ENCODE data around the gene ATP6V0D1.

DNA sequence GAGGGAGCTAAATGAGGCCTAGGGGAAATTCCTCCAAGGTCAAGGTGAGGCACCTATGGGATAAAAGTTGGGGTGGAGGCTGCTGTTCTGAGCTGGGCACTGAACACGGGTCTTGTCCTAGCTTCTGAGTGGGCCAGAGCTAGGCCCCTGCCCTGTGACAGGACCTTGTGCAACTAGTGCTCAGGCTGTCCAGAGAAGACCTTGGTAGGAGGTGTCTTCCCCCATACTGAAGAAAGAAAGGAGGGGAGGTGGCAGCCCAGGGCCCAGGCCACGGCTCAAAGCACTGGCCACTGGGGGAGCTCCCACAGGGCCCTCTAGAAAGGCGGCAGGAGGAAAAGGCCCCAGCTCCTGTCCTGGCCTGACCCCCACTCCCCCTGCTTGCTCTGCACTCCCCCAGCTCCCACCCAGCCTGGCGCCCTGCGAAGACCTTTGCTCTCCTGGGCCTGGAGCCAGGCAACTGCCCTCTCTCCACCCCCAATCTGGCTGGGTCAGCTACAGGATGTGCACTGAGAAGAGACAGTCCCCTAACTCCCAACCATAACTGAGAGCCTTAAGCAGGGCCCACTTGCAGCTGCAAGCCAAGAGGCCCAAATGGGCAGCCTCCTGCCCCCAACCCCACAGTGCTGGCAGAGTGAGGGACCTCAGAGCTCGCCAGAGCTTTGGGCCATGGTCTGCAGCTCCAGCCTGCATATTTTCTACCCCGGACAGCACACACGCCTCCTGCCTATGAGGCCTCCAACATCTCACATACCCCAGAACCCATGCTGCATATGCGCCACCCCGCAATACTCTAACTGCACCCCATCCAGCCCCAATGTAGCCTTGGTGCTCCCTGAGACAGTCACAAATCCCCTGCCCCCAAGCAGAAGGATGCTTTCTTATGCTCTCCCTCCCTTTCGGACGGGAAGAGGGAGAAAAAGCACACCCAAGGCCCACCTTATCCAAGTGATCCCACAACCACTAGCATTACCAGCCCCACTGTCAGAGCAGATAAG is 34.7 kb downstream of the ATP6V0D1 start:
- TF ChIP-seq FOXM1 (IDR thresholded peaks at IDR 0.05; ENCODE audit: borderline replicate concordance) (no peak), SUZ12 (IDR thresholded peaks at IDR 0.05) (no peak), BHLHE40 (IDR thresholded peaks at IDR 0.05; ENCODE audit: borderline replicate concordance) (no peak), L3MBTL2 (conservative IDR thresholded peaks at IDR 0.05) (no peak), SP1 (IDR thresholded peaks at IDR 0.05) (no peak), HDGF (IDR thresholded peaks at IDR 0.05; ENCODE audit: borderline replicate concordance) (no peak), ZNF384 (IDR thresholded peaks at IDR 0.05) (no peak), CTBP1 (IDR thresholded peaks at IDR 0.05; ENCODE audit: borderline replicate concordance) (no peak), NFRKB (IDR thresholded peaks at IDR 0.05) (no peak)

Measured in HEK293T (cell line).